ENCODE measurements around the gene ENOSF1. TPM values are rescaled to one million over a fixed set of nuclear protein-coding genes. Genes with fewer than 3 reads are reported as not detected.

Gene ENOSF1
- total and polyA plus RNA-seq, 2 of the 13 experiments (the other 11 are each of a cell fraction or from before 2014, with no cell fraction given) = 37.6 to 40.1 TPM

DNA sequence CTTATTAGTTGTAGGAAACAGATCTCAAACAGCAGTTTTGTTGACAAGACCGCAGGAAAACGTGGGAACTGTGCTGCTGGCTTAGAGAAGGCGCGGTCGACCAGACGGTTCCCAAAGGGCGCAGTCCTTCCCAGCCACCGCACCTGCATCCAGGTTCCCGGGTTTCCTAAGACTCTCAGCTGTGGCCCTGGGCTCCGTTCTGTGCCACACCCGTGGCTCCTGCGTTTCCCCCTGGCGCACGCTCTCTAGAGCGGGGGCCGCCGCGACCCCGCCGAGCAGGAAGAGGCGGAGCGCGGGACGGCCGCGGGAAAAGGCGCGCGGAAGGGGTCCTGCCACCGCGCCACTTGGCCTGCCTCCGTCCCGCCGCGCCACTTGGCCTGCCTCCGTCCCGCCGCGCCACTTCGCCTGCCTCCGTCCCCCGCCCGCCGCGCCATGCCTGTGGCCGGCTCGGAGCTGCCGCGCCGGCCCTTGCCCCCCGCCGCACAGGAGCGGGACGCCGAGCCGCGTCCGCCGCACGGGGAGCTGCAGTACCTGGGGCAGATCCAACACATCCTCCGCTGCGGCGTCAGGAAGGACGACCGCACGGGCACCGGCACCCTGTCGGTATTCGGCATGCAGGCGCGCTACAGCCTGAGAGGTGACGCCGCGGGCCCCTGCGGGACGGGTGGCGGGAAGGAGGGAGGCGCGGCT, 55.0 kb downstream of the ENOSF1 start, which contains the start of gene TYMS (continued):
- 0 out of 2 replicates have a peak, but pooled peaks have one; percentile 26 for TF ChIP-seq ZHX1 (CRISPR knock-in tag; IDR thresholded peaks at IDR 0.05; ENCODE audit: low read depth)
- peak; percentile 25; the same call in 1 of the 2 replicates for TF ChIP-seq FOXP4 (CRISPR knock-in tag; IDR thresholded peaks at IDR 0.05)
- no peak for TF ChIP-seq ZNF460 (CRISPR knock-in tag; IDR thresholded peaks at IDR 0.05; ENCODE audit: borderline replicate concordance)
- no peak for TF ChIP-seq MAFF (IDR thresholded peaks at IDR 0.05; ENCODE audit: low read depth, low read length)
- no peak for TF ChIP-seq MTA3 (CRISPR knock-in tag; IDR thresholded peaks at IDR 0.05)
- TF ChIP-seq ZNF800 (CRISPR knock-in tag; IDR thresholded peaks at IDR 0.05) = 0 out of 2 replicates have a peak, but pooled peaks have one; percentile 59
- no peak for TF ChIP-seq RNF219 (CRISPR knock-in tag; IDR thresholded peaks at IDR 0.05)
- TF ChIP-seq ZBTB3 (CRISPR knock-in tag; IDR thresholded peaks at IDR 0.05; ENCODE audit: borderline replicate concordance, low read depth) = no peak
- TF ChIP-seq NR1H2 (CRISPR knock-in tag; IDR thresholded peaks at IDR 0.05; ENCODE audit: borderline replicate concordance, low read depth) = no peak
- TF ChIP-seq EED (CRISPR knock-in tag; IDR thresholded peaks at IDR 0.05) = peak; percentile 81; the same call in 1 of the 2 replicates
- no peak for TF ChIP-seq HOXD1 (CRISPR knock-in tag; IDR thresholded peaks at IDR 0.05)
- no peak for TF ChIP-seq ZNF83 (CRISPR knock-in tag; IDR thresholded peaks at IDR 0.05; ENCODE audit: borderline replicate concordance)
- TF ChIP-seq FIP1L1 (IDR thresholded peaks at IDR 0.05; ENCODE audit: borderline replicate concordance, insufficient read depth, low read depth, low read length) = no peak
- TF ChIP-seq, protein P1, sequence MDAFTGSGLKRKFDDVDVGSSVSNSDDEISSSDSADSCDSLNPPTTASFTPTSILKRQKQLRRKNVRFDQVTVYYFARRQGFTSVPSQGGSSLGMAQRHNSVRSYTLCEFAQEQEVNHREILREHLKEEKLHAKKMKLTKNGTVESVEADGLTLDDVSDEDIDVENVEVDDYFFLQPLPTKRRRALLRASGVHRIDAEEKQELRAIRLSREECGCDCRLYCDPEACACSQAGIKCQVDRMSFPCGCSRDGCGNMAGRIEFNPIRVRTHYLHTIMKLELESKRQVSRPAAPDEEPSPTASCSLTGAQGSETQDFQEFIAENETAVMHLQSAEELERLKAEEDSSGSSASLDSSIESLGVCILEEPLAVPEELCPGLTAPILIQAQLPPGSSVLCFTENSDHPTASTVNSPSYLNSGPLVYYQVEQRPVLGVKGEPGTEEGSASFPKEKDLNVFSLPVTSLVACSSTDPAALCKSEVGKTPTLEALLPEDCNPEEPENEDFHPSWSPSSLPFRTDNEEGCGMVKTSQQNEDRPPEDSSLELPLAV (CRISPR knock-in tag; conservative IDR thresholded peaks at IDR 0.05; ENCODE audit: low read depth) = no peak
- no peak for TF ChIP-seq MED1 (CRISPR knock-in tag; IDR thresholded peaks at IDR 0.05)

Data from HepG2 (cell line).